ENCODE results near the gene PAX3.
A peak's percentile ranks its signal among the peaks of the same experiment; 100 is the strongest.

Gene PAX3

GRCh38 chr2:222294996-222295367, 3.8 kb downstream of the PAX3 start:
- Histone ChIP-seq H3K27me3 (replicated peaks; ENCODE audit: control insufficient read depth, insufficient read depth, low read length) (peaks cover 5% of the 10 kb centered on the region), H3K4me3 (replicated peaks; ENCODE audit: low read depth, low read length) (peak overlapping the region; percentile 27), H3K36me3 (ENCODE audit: control insufficient read depth, insufficient read depth, low read length) (no peaks in the 10 kb centered on the region)
- no peak for TF ChIP-seq CTCF (IDR thresholded peaks at IDR 0.05; ENCODE audit: insufficient read depth, low read length, poor library complexity, severe bottlenecking)
- DNase-seq (ENCODE audit: extremely low read depth, insufficient read length) = no peak

- Histone ChIP-seq H3K4me3 (replicated peaks; ENCODE audit: low read depth, low read length) (no peak overlapping the region), H3K36me3 (ENCODE audit: control insufficient read depth, insufficient read depth, low read length) (no peaks in the 10 kb centered on the region), H3K27me3 (replicated peaks; ENCODE audit: control insufficient read depth, insufficient read depth, low read length) (peaks cover 5% of the 10 kb centered on the region)
- no peak for TF ChIP-seq CTCF (IDR thresholded peaks at IDR 0.05; ENCODE audit: insufficient read depth, low read length, poor library complexity, severe bottlenecking)
- DNase-seq (ENCODE audit: extremely low read depth, insufficient read length) = no peak
Observed at GRCh38 chr2:222293660-222294630, 4.9 kb downstream of the PAX3 start.

GRCh38 chr2:222292149-222293134, 6.4 kb downstream of the PAX3 start:
- no peak overlapping the region for H3K4me3 ChIP-seq (replicated peaks; ENCODE audit: low read depth, low read length)
- no peak for TF ChIP-seq CTCF (IDR thresholded peaks at IDR 0.05; ENCODE audit: insufficient read depth, low read length, poor library complexity, severe bottlenecking)
- H3K36me3 ChIP-seq (ENCODE audit: control insufficient read depth, insufficient read depth, low read length) = no peaks in the 10 kb centered on the region
- DNase-seq (ENCODE audit: extremely low read depth, insufficient read length) = no peak
- peaks cover 5% of the 10 kb centered on the region for H3K27me3 ChIP-seq (replicated peaks; ENCODE audit: control insufficient read depth, insufficient read depth, low read length)

- DNase-seq (ENCODE audit: extremely low read depth, insufficient read length) = no peak
- no peaks in the 10 kb centered on the region for H3K36me3 ChIP-seq (ENCODE audit: control insufficient read depth, insufficient read depth, low read length)
- no peak for TF ChIP-seq CTCF (IDR thresholded peaks at IDR 0.05; ENCODE audit: insufficient read depth, low read length, poor library complexity, severe bottlenecking)
- peaks cover 5% of the 10 kb centered on the region for H3K27me3 ChIP-seq (replicated peaks; ENCODE audit: control insufficient read depth, insufficient read depth, low read length)
- no peak overlapping the region for H3K4me3 ChIP-seq (replicated peaks; ENCODE audit: low read depth, low read length)
Observed at GRCh38 chr2:222291485-222291841, 7.3 kb downstream of the PAX3 start.

GRCh38 chr2:222290736-222291484, 7.9 kb downstream of the PAX3 start:
- Histone ChIP-seq H3K4me3 (replicated peaks; ENCODE audit: low read depth, low read length) (no peak overlapping the region), H3K36me3 (ENCODE audit: control insufficient read depth, insufficient read depth, low read length) (no peaks in the 10 kb centered on the region), H3K27me3 (replicated peaks; ENCODE audit: control insufficient read depth, insufficient read depth, low read length) (peaks cover 5% of the 10 kb centered on the region)
- TF ChIP-seq CTCF (IDR thresholded peaks at IDR 0.05; ENCODE audit: insufficient read depth, low read length, poor library complexity, severe bottlenecking) = no peak
- no peak for DNase-seq (ENCODE audit: extremely low read depth, insufficient read length)

Measured in GM06990 (cell line).